Measurements from ENCODE around the gene DPF3.

The DPF3 gene

DNA sequence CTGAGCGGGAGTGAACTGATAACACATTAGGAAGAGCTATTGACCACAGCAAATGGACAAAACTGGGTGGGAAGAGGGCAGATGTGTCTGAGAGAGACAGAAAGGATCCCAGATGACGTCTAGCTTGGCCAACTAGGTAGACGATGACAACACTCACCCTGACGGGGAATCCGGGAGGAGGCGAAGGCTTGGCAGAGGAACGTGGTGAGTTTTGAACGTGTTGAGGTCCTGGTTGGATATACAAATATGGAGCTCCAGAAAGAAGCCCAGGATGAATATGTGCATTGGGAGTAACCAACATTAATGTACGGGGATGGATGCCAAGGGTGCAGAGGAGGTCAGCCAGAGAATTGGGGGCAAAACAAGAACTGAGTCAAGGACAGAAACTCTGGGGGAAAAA, 60.7 kb downstream of the DPF3 start:
- DNase-seq = no peak

- DNase-seq = no peak
Measured at GRCh38 chr14:72830786-72831594, 62.9 kb downstream of the DPF3 start.

- no peak for DNase-seq
Measured at GRCh38 chr14:72830356-72830755, 63.5 kb downstream of the DPF3 start.

DNA sequence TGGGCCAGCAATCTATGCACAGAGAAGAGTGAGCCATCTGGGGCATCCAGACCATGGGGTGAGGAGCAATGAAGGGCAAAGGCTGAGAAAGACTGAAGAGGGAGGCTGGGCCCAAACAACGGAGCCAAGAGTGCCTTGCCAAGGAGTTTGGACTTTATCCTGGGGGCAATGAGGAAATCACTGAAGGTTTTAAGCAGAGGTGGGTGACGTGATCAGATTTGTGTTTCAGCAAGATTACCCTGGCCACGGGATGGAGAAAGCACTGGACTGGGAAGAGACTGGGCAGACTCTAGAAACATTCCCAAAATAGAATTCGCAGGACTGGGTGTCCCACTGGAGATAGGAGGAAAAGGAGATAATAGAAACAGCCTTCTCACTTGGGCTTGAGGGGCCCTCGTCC, 65.3 kb downstream of the DPF3 start:
- no peak for DNase-seq

GRCh38 chr14:72826039-72826438, 67.9 kb downstream of the DPF3 start:
- DNase-seq = no peak

- DNase-seq = no peak
Measured at GRCh38 chr14:72825486-72825885, 68.4 kb downstream of the DPF3 start.

DNA sequence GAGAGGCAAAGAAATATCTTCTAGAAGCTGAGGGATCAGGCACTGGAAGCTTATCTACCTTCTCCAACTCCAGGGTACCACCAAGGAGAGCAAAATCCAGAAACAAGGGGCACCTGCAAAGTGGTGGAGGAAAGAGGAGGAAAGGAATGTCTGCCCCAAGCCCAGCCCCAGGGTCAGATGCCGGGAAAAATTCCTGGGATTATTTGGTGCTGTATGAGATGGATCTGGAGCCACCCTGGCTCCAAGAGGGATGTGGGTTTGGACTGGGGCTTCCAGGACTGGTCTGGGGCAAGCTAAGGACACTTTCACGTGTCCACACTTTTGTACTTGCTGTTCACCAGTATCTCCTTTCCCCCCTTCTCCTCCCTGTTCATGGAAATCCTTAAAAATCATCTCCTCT, 69.8 kb downstream of the DPF3 start:
- DNase-seq = no peak

DNA sequence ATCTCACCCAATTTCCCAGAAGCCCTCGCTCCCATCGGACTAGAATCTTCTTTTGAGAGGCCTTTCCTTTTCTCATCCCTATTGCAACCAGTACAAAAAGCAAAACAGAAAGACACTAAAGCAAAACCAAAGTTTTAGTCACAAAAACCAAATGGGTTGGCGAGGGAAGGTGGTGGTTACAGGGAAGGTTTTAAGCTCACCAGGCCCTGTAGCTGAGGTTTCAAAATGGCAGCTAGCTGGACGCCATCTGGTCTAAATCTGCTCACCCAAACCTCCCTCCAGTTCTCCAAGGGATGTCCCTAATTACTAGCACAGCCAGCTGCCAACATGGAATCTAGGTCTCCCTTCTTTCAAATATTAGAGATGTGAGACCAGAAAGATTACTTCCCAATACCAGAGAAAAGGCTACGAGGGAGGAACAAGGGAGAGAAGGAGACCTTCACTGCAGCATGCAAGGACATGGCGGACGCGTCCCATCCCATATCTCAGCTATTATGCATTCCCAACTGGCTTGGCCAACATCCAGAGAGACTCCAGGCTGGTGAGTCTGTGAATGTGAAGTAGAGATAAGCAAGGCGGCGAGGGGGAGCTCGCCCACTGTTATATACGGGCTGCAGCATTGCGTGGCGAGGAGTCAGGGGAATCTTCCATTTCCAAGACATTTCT, 70.8 kb downstream of the DPF3 start:
- no peak for DNase-seq

DNA sequence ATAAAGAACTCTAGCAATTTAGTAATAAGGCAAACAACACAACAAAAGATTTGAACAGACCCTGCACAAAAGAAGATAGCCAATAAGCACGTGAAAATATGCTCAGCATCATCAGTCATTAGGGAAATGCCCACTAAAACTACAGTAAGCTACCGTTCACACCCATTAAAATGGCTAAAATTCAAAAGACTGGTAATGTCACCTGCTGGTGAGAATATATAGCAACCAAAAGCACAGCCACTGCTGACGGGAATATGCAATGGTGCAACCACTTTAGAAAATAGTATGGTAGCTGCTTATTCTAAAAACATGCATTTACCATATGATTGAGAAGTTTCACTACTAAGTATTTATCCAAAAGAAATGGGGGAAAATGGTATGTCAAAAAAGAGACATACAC, 74.9 kb downstream of the DPF3 start:
- DNase-seq = no peak

DNA sequence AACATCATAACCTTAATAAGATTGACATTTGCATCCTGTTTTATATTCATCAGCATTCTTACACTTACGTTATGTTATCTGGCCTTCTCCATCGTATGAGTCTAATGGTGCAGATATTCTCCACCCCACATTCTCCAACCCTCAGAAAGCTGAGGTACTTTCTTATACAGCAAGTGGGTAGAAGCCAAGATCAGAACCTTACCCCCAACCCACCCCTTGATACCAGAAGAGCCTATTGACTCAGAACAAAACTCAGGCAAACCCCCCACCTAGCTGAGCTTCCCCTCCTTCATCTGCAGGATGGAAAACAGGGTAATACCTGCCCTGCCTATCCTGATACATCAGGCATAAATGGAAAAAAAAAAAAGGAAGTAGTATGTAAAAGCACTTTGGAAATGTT, 77.6 kb downstream of the DPF3 start:
- no peak for DNase-seq

DNA sequence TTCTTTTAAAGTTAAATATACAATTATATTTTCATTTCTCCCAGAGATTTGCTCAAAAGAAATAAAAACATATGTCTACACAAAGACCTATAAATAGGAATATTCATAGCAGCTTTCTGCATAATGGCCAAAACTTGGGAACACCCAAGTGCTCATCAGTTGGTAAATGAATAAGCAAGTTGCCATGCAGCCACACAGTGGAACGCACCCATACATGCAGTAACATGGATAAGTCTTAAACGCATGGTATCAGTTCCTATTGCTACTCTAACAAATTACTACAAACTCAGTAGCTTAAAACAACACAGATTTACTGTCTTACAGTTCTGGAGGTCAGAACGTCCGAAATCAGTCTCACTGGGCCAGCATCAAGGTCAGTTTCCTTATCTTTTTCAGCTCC, 78.5 kb downstream of the DPF3 start:
- DNase-seq = no peak

GRCh38 chr14:72812292-72812851, 81.5 kb downstream of the DPF3 start:
- DNase-seq = no peak

DNA sequence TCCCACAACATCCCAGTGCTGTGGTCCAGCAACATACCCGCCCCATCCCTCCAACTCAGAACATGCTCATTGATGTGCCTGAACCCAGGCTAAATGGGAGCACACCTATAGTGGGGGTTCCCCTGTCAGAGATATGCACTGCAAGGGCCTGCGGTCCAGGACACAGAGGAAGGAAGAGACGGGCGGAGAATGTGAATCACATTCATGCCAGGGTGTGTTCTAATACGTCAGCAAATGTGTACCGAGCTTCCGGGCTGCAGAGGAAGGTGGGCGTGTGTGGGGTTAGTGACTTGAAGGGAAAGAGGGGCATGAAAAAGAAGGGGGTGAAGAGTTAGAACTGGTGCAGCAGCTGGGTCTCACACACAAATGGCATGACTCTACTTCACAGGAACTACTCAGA, 83.7 kb downstream of the DPF3 start:
- no peak for DNase-seq

- DNase-seq = no peak
Measured at GRCh38 chr14:72809063-72809462, 84.8 kb downstream of the DPF3 start.

DNA sequence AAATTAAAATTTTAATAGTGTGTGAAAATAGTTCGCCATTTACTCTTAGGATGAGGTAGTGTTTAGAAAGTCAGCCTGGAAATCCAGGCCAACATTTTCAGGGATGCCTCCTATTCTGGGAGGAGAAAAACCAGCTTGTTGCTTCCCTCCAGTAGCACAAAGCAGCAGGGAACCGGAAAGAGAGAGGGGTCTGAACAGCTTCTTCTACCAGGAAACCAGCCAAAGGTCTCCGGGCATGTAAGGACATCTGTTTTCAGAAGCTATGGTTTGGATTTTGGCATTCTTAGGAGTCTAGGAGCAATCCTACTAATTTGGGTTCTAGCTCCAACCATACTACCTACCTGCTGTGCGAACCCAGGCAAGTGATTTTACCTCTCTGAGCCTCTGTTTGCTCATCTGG, 85.3 kb downstream of the DPF3 start:
- no peak for DNase-seq

DNA sequence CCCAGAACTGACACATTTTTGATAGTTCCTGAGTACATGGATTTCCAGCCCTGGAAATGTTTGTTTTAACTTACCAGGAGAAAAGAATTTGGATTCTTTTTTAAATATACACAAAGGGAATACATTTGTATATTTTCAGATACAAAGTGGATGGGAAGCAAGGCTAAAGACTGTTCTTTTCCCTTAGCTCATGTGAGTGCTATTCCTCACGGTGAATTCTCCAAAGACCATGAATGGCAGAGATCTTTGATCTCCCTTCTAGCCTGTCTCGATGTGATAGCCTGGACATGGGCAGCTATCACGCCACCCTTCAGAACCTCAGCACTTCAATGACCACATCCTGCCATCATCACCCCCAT, 91.3 kb downstream of the DPF3 start:
- DNase-seq = no peak

DNA sequence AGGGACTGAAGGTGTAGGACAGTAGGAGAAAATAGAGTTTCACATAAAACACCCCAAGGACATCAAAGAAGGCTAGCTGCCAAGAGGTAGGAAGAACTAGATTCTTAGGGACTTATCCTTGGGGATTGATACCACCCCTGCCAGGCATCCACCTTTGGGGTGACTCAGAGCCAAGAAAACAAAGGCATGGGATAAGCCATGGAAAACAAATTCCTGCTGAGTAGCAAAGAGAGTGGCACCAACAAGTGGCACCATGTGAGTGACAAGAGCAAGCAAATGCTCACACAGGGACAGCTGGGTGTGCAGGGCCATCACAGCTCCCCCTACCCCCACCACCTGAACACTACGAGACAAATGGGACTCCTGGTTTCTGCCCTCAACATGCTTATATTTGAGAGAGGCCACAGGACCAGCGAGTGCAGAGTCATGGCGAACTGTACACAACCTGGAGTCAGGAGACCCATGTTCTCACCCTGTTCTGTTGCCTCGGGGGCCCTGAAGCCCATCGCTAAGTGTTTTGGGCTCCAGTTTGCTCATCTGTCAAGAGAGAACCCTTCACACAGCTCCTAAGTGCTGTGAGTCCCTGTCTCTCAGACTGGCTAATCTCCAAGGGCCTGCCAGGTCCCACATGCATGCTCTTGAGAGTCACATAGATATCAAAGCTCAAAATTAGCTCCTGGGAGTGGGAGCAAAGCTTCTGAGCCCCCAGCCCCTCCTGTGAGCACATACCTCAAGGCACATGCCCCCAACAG, 91.9 kb downstream of the DPF3 start:
- no peak for DNase-seq

DNA sequence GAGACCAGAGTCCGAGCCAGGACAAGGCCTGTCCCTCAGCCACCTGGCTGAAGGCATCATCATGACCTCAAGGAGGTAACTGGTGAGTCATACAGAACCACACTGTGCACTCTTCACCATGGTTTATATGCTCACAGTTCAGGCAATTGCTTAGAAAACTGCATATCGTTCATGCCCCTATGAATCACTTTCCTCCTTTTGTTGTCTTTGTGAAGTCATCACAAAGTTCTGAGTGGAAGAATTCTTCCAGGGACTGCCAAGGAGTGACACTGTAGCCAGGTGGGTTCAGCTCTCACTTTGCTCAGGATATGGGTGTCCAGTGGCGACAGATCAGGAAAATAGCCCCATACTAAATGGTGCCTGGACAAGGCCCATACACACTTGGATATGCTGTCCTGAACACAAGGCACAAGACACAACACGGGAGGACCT, 92.5 kb downstream of the DPF3 start:
- no peak for DNase-seq

- DNase-seq = no peak
Measured at GRCh38 chr14:72800848-72801370, 93.0 kb downstream of the DPF3 start.

- DNase-seq = no peak
Measured at GRCh38 chr14:72800296-72800695, 93.6 kb downstream of the DPF3 start.

- DNase-seq = no peak
Measured at GRCh38 chr14:72796935-72797334, 97.0 kb downstream of the DPF3 start.

DNA sequence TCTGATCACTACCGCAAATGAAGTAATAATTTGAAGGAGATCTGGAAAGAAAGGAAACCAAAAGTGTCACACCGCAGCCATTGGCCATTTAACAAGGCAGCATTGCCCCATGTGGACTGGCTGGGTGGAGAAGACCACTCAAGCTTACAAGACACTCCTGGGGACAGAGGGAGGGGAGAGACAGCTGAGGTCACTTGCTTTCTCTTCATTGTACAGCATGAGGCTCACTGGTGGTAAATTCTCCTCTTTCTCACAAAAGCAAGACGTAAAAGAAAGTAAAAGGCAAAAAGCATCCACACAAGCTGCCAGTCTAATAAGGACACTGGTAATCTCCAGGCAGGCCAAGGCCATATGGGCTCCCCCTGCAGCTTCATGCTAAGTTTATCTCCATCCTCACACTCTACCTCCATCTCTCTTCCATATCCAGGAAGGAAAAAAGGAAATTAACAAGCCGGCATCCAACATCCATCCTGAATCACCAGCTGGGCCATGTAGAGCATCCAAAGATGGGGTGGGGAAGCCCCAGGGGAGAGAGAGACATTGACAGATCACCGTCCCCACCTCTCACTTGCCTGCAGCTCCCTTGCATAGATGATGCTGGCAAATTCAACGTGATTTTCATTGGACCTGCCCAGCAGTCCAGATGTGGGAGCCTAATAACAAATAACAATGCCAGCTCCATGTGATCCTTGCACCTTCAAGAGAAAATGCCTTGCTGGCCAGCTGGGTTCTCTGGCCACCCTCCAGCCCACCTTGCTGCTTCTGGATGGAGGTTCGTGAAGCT, 100.6 kb downstream of the DPF3 start:
- DNase-seq = no peak

Data from KG1 (cell line).